GM21737 (cell line): ENCODE data around the gene KIAA0232.
A peak's percentile ranks its signal among the peaks of the same experiment; 100 is the strongest.
"Not testable (repeated sequence)": the region's sequence is repeated elsewhere in the genome, so short reads cannot be mapped to it uniquely, and the experiment has no call there.

ENCODE experiments used
- ATAC-seq: cut with Tn5 transposase; IDR thresholded peaks from one replicate; pipeline ENCODE4 v1.9.1; 2021; ENCODE audit warnings: mild to moderate bottlenecking, moderate library complexity; ENCODE audit not compliant: unreplicated experiment

The KIAA0232 gene

GRCh38 chr4:6894528-6895498, 112.3 kb downstream of the KIAA0232 start:
- ATAC-seq = no peak

- no peak for ATAC-seq
These were observed 113.5 kb downstream of the KIAA0232 start for GRCh38 chr4:6896035-6896434.

GRCh38 chr4:6898763-6899162, 116.2 kb downstream of the KIAA0232 start:
- no peak for ATAC-seq

GRCh38 chr4:6900181-6900812, 117.8 kb downstream of the KIAA0232 start:
- ATAC-seq = no peak

- no peak for ATAC-seq
These were observed 118.4 kb downstream of the KIAA0232 start for GRCh38 chr4:6900956-6901355.

- ATAC-seq = no peak
These were observed 119.3 kb downstream of the KIAA0232 start for GRCh38 chr4:6901669-6902317.

- ATAC-seq = no peak
These were observed 120.0 kb downstream of the KIAA0232 start for GRCh38 chr4:6902318-6903042.

GRCh38 chr4:6905516-6906445, 123.3 kb downstream of the KIAA0232 start:
- no peak for ATAC-seq

GRCh38 chr4:6906486-6906885, 124.0 kb downstream of the KIAA0232 start:
- not testable (repeated sequence) for ATAC-seq

GRCh38 chr4:6907658-6908191, 125.2 kb downstream of the KIAA0232 start:
- no peak for ATAC-seq

- ATAC-seq = no peak
These were observed 126.0 kb downstream of the KIAA0232 start for GRCh38 chr4:6908432-6909112.

- peak; percentile 88 for ATAC-seq
These were observed 126.8 kb downstream of the KIAA0232 start, which contains the start of gene TBC1D14 for GRCh38 chr4:6909113-6909969. TSS of gene TBC1D14 (plus strand) at chr4:6909826. CDS start at chr4:6923390, 13,564 bp downstream.

GRCh38 chr4:6909970-6910339, 127.4 kb downstream of the KIAA0232 start:
- peak; percentile 25 for ATAC-seq

- ATAC-seq = no peak
These were observed 127.9 kb downstream of the KIAA0232 start for GRCh38 chr4:6910340-6910959.

- ATAC-seq = no peak
These were observed 128.7 kb downstream of the KIAA0232 start for GRCh38 chr4:6910960-6911874.

GRCh38 chr4:6911917-6912316, 129.4 kb downstream of the KIAA0232 start:
- not testable (repeated sequence) for ATAC-seq
